IMR-90 (cell line): ENCODE data around the gene IL34. TPM values are rescaled to one million over a fixed set of nuclear protein-coding genes. Genes with fewer than 3 reads are reported as not detected.

Experiments
- ATAC-seq: fragments of 200-7000 bp; cut with Tn5 transposase; 2 replicates; pipeline ENCODE4 v1.9.1; 2020; ENCODE audit warnings: low read depth, mild to moderate bottlenecking, moderate library complexity
- BruUV-seq: library from RNA; stranded (reverse); fragments of 400-500 nt; replicated peaks from 2 replicates; lab custom pipeline; 2021; lab: Mats Ljungman, UMichigan
- CTCF ChIA-PET: fragments of 300-600 bp; formaldehyde crosslinking; extraction: SDS; loops from one replicate; lab custom pipeline; 2021; ENCODE audit warnings: antibody characterized with exemption; lab: Yijun Ruan, JAX
- POLR2A ChIA-PET: fragments of 300-600 bp; sonication (Branson Sonifier 250); formaldehyde crosslinking; loops from one replicate; lab custom pipeline; 2022; ENCODE audit warnings: antibody characterized with exemption; ENCODE audit not compliant: unreplicated experiment; lab: Charles Lee
- DNase-seq: peaks from one replicate; pipeline ENCODE4 v3.0.0; 2013
- H2AFZ ChIP-seq: replicated peaks from 2 replicates; pipeline ENCODE3; 2013; ENCODE audit warnings: low read length, mild to moderate bottlenecking; ENCODE audit not compliant: poor library complexity
- H2AK5ac ChIP-seq: 2 replicates; pipeline ENCODE4 v1.6.1; 2013; ENCODE audit warnings: low read depth, low read length, inconsistent platforms
- H2AK9ac ChIP-seq: replicated peaks from 2 replicates; pipeline ENCODE3; 2013; ENCODE audit warnings: mild to moderate bottlenecking, low read depth, low read length, moderate library complexity; ENCODE audit not compliant: poor library complexity
- H2BK120ac ChIP-seq: 2 replicates; pipeline ENCODE4 v1.6.1; 2013; ENCODE audit warnings: low read depth, low read length, inconsistent platforms
- H2BK15ac ChIP-seq: 3 replicates; pipeline ENCODE4 v1.6.1; 2013; ENCODE audit warnings: low read depth, low read length, inconsistent platforms
- H2BK20ac ChIP-seq: 2 replicates; pipeline ENCODE4 v1.6.1; 2013; ENCODE audit warnings: low read depth, mild to moderate bottlenecking, inconsistent platforms, low read length, moderate library complexity
- H2BK5ac ChIP-seq: 2 replicates; pipeline ENCODE4 v1.6.1; 2013; ENCODE audit warnings: mild to moderate bottlenecking, low read depth, low read length, inconsistent platforms; ENCODE audit not compliant: poor library complexity, severe bottlenecking
- H3K14ac ChIP-seq: replicated peaks from 2 replicates; pipeline ENCODE4 v1.6.1; 2013; ENCODE audit warnings: low read depth, low read length, inconsistent platforms
- H3K18ac ChIP-seq: 2 replicates; pipeline ENCODE4 v1.6.1; 2013; ENCODE audit warnings: low read depth, low read length, control low read depth
- H3K23ac ChIP-seq: 2 replicates; pipeline ENCODE4 v1.6.1; 2013; ENCODE audit warnings: low read depth, low read length, inconsistent platforms
- H3K27ac ChIP-seq: 2 replicates; pipeline ENCODE4 v1.5.1; 2013; ENCODE audit warnings: mild to moderate bottlenecking, control low read depth, low read length; ENCODE audit not compliant: insufficient read depth
- H3K27me3 ChIP-seq: 2 replicates; pipeline ENCODE4 v1.6.1; 2013; ENCODE audit warnings: low read length; ENCODE audit not compliant: control insufficient read depth, insufficient read depth
- H3K36me3 ChIP-seq: 2 replicates; pipeline ENCODE4 v1.6.1; 2013; ENCODE audit warnings: low read length, mixed read lengths; ENCODE audit not compliant: control insufficient read depth, insufficient read depth
- H3K4ac ChIP-seq: 2 replicates; pipeline ENCODE4 v1.6.1; 2013; ENCODE audit warnings: low read depth, low read length, inconsistent platforms
- H3K4me1 ChIP-seq: 2 replicates; pipeline ENCODE4 v1.6.1; 2013; ENCODE audit warnings: low read length, mixed read lengths; ENCODE audit not compliant: control insufficient read depth, insufficient read depth
- H3K4me2 ChIP-seq: 2 replicates; pipeline ENCODE4 v1.6.1; 2013; ENCODE audit warnings: low read depth, mild to moderate bottlenecking, control low read depth, low read length, moderate library complexity
- H3K4me3 ChIP-seq: 2 replicates; pipeline ENCODE4 v1.5.1; 2013; ENCODE audit warnings: low read depth, mild to moderate bottlenecking, control low read depth, low read length, moderate library complexity; ENCODE audit not compliant: insufficient read depth
- H3K56ac ChIP-seq: 2 replicates; pipeline ENCODE4 v1.6.1; 2013; ENCODE audit warnings: low read length, inconsistent platforms; ENCODE audit not compliant: insufficient read depth; ENCODE audit errors: extremely low read depth
- H3K79me1 ChIP-seq, 2 experiments: 2 replicates each; pipeline ENCODE4 v1.6.1; 2013; ENCODE audit warnings: low read length in 2 of 2, inconsistent platforms in 1 of 2, low read depth in 1 of 2
- H3K9ac ChIP-seq: 2 replicates; pipeline ENCODE4 v1.6.1; 2013; ENCODE audit warnings: low read depth, low read length, control low read depth
- H3K9me1 ChIP-seq: 2 replicates; pipeline ENCODE4 v1.6.1; 2013; ENCODE audit warnings: low read length, inconsistent platforms; ENCODE audit not compliant: insufficient read depth
- H3K9me3 ChIP-seq: 2 replicates; pipeline ENCODE4 v1.6.1; 2013; ENCODE audit warnings: low read length; ENCODE audit not compliant: control insufficient read depth, insufficient read depth
- H4K20me1 ChIP-seq: 2 replicates; pipeline ENCODE4 v1.6.1; 2013; ENCODE audit warnings: low read length, inconsistent platforms; ENCODE audit not compliant: insufficient read depth
- H4K5ac ChIP-seq: 2 replicates; pipeline ENCODE4 v1.6.1; 2013; ENCODE audit warnings: mild to moderate bottlenecking, low read depth, low read length, control low read depth
- H4K8ac ChIP-seq, 2 experiments: 2 replicates each; pipeline ENCODE4 v1.6.1; 2013; ENCODE audit warnings: low read depth in 2 of 2, low read length in 2 of 2, control low read depth in 1 of 2, inconsistent platforms in 1 of 2
- H4K91ac ChIP-seq: 2 replicates; pipeline ENCODE4 v1.6.1; 2013; ENCODE audit warnings: low read depth, low read length, inconsistent platforms; ENCODE audit not compliant: insufficient read depth
- MAFK ChIP-seq: IDR thresholded peaks from 2 replicates; pipeline ENCODE4 v1.6.1; 2012; ENCODE audit warnings: low read depth, low read length, improper control_type of control experiment
- MXI1 ChIP-seq: IDR thresholded peaks from 2 replicates; pipeline ENCODE4 v1.6.1; 2012; ENCODE audit warnings: low read depth, mild to moderate bottlenecking, low read length, moderate library complexity, borderline replicate concordance
- POLR2A ChIP-seq: IDR thresholded peaks from 2 replicates; pipeline ENCODE4 v1.6.1; 2012; ENCODE audit warnings: mild to moderate bottlenecking, low read depth, low read length
- SMC3 ChIP-seq: fragments of 150-350 bp; IDR thresholded peaks from 2 replicates; pipeline ENCODE4 v1.6.1; 2016; ENCODE audit warnings: low read depth, mild to moderate bottlenecking, antibody characterized with exemption, low read length, moderate library complexity
- WGBS, 2 experiments: methylation state at CpG; one replicate each; pipeline versions ENCODE4 v1.1.5 to v1.1.7; 2013; ENCODE audit warnings: missing lambda C conversion rate in 2 of 2; ENCODE audit not compliant: insufficient read length in 1 of 2; ENCODE audit errors: extremely low coverage in 2 of 2; 5-methylcytosine and 5-hydroxymethylcytosine counted together
- dilution Hi-C: fragments of 300-500 bp; cut with HindIII; formaldehyde crosslinking; loops from one replicate; pipeline ENCODE4 v1.14.3; 2018; ENCODE audit warnings: low sequenced_read_pairs; ENCODE audit not compliant: unreplicated experiment
- in situ Hi-C: fragments of 300-500 bp; cut with MboI; formaldehyde crosslinking; loops from 3 replicates; pipeline ENCODE4 v1.14.3; 2019; ENCODE audit warnings: low sequenced_read_pairs, inconsistent platforms, mixed read lengths
- intact Hi-C: fragments of 100-400 bp; cut with micrococcal nuclease; formaldehyde crosslinking; loops from 2 replicates; pipeline ENCODE4 v1.10.0; 2022
- polyA plus RNA-seq, 3 experiments: library from polyadenylated mRNA; depleted of rRNA; stranded (reverse); fragments of >200 nt; gene quantifications; 2 replicates each; pipeline ENCODE4 v1.2.3, GENCODE V29; 2012; ENCODE audit warnings: low replicate concordance in 1 of 3
- total RNA-seq: library from RNA; depleted of rRNA; stranded (reverse); fragments of >200 nt; gene quantifications from 2 replicates; pipeline ENCODE4 v1.2.3, GENCODE V29; 2012

The IL34 gene
- total and polyA plus RNA-seq, 2 of the 4 experiments (the other 2 are of a cell fraction): 1.3 to 2.5 TPM

GRCh38 chr16:70704586-70704985 is 58.2 kb downstream of the IL34 start:
- Histone ChIP-seq H3K9ac (no peak overlapping the region), H2BK5ac (peak overlapping the region; percentile 96), H3K27ac (peak overlapping the region; percentile 80), H3K18ac (peak overlapping the region; percentile 70), H2BK120ac (peak overlapping the region; percentile 99), H3K56ac (no peak overlapping the region), H3K36me3 (no peaks in the 10 kb centered on the region), H4K20me1 (no peaks in the 10 kb centered on the region), H2BK15ac (peak overlapping the region; percentile 53; the same call in 2 of the 3 replicates), H4K91ac (peak overlapping the region; percentile 99), H2AK9ac (peak overlapping the region; percentile 86), H2BK20ac (peak overlapping the region; percentile 87), H4K8ac (peak overlapping the region; percentile 4 to 73; a peak in 3 of 4 replicates), H3K4me3 (no peak overlapping the region), H3K9me1 (peaks cover 58% of the 10 kb centered on the region), H3K4me2 (no peak overlapping the region), H3K23ac (peak overlapping the region; percentile 67), H2AFZ (peak overlapping the region; percentile 40), H3K4ac (peak overlapping the region; percentile 97), H4K5ac (peak overlapping the region; percentile 42), H2AK5ac (peak overlapping the region; percentile 100), H3K79me1 (peaks cover 0 to 64% of the 10 kb centered on the region in 2 experiments; a peak in 2 of 4 replicates), H3K14ac (peak overlapping the region; percentile 79), H3K9me3 (no peaks in the 10 kb centered on the region), H3K4me1 (peaks cover 65% of the 10 kb centered on the region), H3K27me3 (no peaks in the 10 kb centered on the region)
- in situ Hi-C loops: no loop called here
- DNase-seq (no peak), ATAC-seq (no peak)
- CTCF ChIA-PET: no interaction called here
- POLR2A ChIA-PET: no interaction called here
- intact Hi-C loops: no loop called here
- dilution Hi-C loops: no loop called here
- TF ChIP-seq MXI1 (no peak), SMC3 (no peak), MAFK (no peak), POLR2A (no peak)
- BruUV-seq: no TSS peak
- WGBS, 2 experiments: 100% methylated on average over 1 of the region's 11 CpGs; no CpG with 5 or more reads in 1 of the 2 experiments
